ENCODE measurements around the gene CCDC33. TPM values are rescaled to one million over a fixed set of nuclear protein-coding genes. Genes with fewer than 3 reads are reported as not detected.

CCDC33 gene
- total and polyA plus RNA-seq, 2 donors (not counting 1 experiment from before 2014, with no cell fraction given), result not detected

DNA sequence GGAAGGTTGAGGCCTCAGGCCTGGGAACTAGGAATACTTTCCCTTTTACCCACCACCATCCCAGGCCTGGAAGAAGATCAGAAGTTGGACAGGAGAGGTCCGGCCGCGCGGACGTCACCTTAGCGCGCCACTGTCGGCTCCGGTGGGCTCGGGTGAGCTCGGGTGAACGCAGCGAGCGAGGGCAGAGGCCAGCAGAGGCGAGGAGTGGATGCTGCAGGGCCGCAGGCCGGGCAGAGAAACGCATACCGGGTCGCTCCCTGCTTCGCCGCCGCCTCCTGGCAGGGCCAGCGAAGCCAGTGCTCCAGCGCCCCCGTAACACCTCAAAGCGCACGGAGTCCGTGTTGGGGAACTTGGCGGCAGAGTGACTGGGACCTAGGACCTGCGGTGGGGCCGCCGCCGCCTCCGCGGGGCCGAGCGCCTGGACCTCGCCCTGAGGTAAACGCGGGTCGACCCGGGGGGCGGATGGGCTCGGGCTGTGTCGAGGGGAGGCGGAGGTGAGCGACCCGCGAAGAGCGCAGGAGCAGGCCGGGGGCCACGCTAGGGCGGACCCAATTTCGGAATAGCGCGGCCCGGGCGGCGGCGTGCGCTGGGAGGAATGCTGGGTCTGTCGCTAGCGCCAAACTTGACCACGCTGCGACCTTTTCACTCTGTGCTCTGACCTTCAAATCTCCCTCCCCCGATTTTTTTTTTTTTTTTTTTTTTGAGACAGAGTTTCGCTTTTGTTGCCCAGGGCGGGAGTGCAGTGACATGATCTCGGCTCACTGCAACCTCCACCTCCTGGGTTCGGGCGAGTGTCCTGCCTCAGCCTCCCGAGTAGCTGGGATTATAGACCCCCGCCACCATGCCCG is 129.7 kb downstream of the CCDC33 start:
- ATAC-seq (ENCODE audit: low read depth) (peak; percentile 49), DNase-seq (peak; percentile 51)
- H3K4me1 ChIP-seq (ENCODE audit: control insufficient read depth in 2 of 2, insufficient read depth in 2 of 2, low read length in 2 of 2), result peaks cover 13 to 14% of the 10 kb centered on the region in 2 donors
- WGBS (ENCODE audit: insufficient coverage), result 6% methylated on average over 66 of the region's 75 CpGs
- Mint-ChIP-seq H3K4me1 (peaks cover 3% of the 10 kb centered on the region), H3K4me3 (peak overlapping the region; percentile 76), H3K27ac (no peak overlapping the region), H3K9me3 (ENCODE audit: insufficient read depth) (no peaks in the 10 kb centered on the region), H3K27me3 (peaks cover 34% of the 10 kb centered on the region)
- H3K27ac ChIP-seq (ENCODE audit: low read length in 2 of 2), result no peak overlapping the region
- H3K9ac ChIP-seq (ENCODE audit: low read length), result peak overlapping the region; percentile 53
- H3K9me3 ChIP-seq (ENCODE audit: control extremely low read depth in 1 of 3, control insufficient read depth in 2 of 3, insufficient read depth in 1 of 3, low read length in 2 of 3), result peaks cover 0 to 4% (median 0%) of the 10 kb centered on the region in 3 donors
- H3K79me2 ChIP-seq (ENCODE audit: control insufficient read depth, insufficient read depth, low read length), result no peaks in the 10 kb centered on the region
- POLR2A ChIA-PET, result no interaction called here
- H3K36me3 ChIP-seq (replicated peaks in 1 of 2; ENCODE audit: control extremely low read depth in 1 of 2, control insufficient read depth in 1 of 2, extremely low read depth in 1 of 2, insufficient read depth in 2 of 2, low read length in 1 of 2), result no peaks in the 10 kb centered on the region
- intact Hi-C loops (cut with micrococcal nuclease), result no loop called here
- CTCF ChIA-PET, result interaction anchor here (0.8 kb wide), 1 partner anchor 403 kb away, joined by 4 read pairs; no protein-coding TSS in a partner anchor
- no peaks in the 10 kb centered on the region for H4K20me1 ChIP-seq (ENCODE audit: control insufficient read depth, insufficient read depth, low read length, poor library complexity, severe bottlenecking)
- TF ChIP-seq CTCF (IDR thresholded peaks at IDR 0.05) (no peak), EZH2 (IDR thresholded peaks at IDR 0.05; ENCODE audit: borderline replicate concordance, insufficient read depth, low read depth, low read length, poor library complexity, severe bottlenecking) (no peak)
- peaks cover 0 to 38% (median 26%) of the 10 kb centered on the region in 4 experiments for H3K27me3 ChIP-seq (replicated peaks in 1 of 4; ENCODE audit: control extremely low read depth in 1 of 4, control insufficient read depth in 3 of 4, insufficient read depth in 4 of 4, low read length in 3 of 4)
- H3K4me2 ChIP-seq (replicated peaks; ENCODE audit: low read depth, low read length, poor library complexity, severe bottlenecking), result peak overlapping the region; percentile 93
- H2AFZ ChIP-seq (ENCODE audit: insufficient read depth, low read depth, low read length, poor library complexity, severe bottlenecking), result peak overlapping the region; percentile 72
- peak overlapping the region in 4 of 5 experiments; percentile 10 to 56 (median 48) for H3K4me3 ChIP-seq (ENCODE audit: control extremely low read depth in 1 of 5, extremely low read depth in 1 of 5, insufficient read depth in 1 of 5, low read depth in 2 of 5, low read length in 4 of 5)
